Natural killer cell (primary cell): ENCODE measurements around the gene HTR4. TPM values are rescaled to one million over a fixed set of nuclear protein-coding genes. Genes with fewer than 3 reads are reported as not detected.
A peak's percentile ranks its signal among the peaks of the same experiment; 100 is the strongest.

ENCODE experiments used
- ATAC-seq, 3 donors: fragments of 150-1000 bp in 2 of 3; fragments of 200-7000 bp in 1 of 3; cut with Tn5 transposase; 1 replicate in 1 of 3; 2 replicates in 2 of 3; pipeline ENCODE4 v1.10.0; 2021; ENCODE audit warnings: mild to moderate bottlenecking in 2 of 3, moderate library complexity in 2 of 3
- DNase-seq, 2 donors: peaks; one replicate each; pipeline versions ENCODE4 v3.0.0 to v3.0.0-alpha.2; 2013 to 2021; ENCODE audit warnings: mixed read lengths in 1 of 2
- H3K27ac ChIP-seq: one replicate; pipeline ENCODE4 v1.5.1; 2013; ENCODE audit warnings: mild to moderate bottlenecking, low read length
- H3K27me3 ChIP-seq: one replicate; pipeline ENCODE4 v1.6.1; 2013; ENCODE audit warnings: low read length; ENCODE audit not compliant: control insufficient read depth, insufficient read depth
- H3K36me3 ChIP-seq: one replicate; pipeline ENCODE4 v1.6.1; 2013; ENCODE audit warnings: low read length; ENCODE audit not compliant: control insufficient read depth, insufficient read depth
- H3K4me1 ChIP-seq: one replicate; pipeline ENCODE4 v1.6.1; 2013; ENCODE audit warnings: low read length; ENCODE audit not compliant: control insufficient read depth, insufficient read depth
- H3K4me3 ChIP-seq: one replicate; pipeline ENCODE4 v1.5.1; 2013; ENCODE audit warnings: low read length
- H3K9me3 ChIP-seq: one replicate; pipeline ENCODE4 v1.6.1; 2013; ENCODE audit warnings: low read length; ENCODE audit not compliant: control insufficient read depth, insufficient read depth
- H3K27ac Mint-ChIP-seq, 2 donors: one replicate each; pipeline ENCODE4 v1.8.0; 2022; ENCODE audit warnings: mild to moderate bottlenecking in 2 of 2, mixed read lengths in 2 of 2, moderate library complexity in 1 of 2
- H3K27me3 Mint-ChIP-seq, 2 donors: one replicate each; pipeline ENCODE4 v1.8.0; 2022; ENCODE audit warnings: low read depth in 2 of 2, mixed read lengths in 2 of 2
- H3K36me3 Mint-ChIP-seq: one replicate; pipeline ENCODE4 v1.8.0; 2022; ENCODE audit warnings: mixed read lengths
- H3K4me1 Mint-ChIP-seq, 2 donors: one replicate each; pipeline ENCODE4 v1.8.0; 2022; ENCODE audit warnings: mixed read lengths in 2 of 2
- H3K4me3 Mint-ChIP-seq: one replicate; pipeline ENCODE4 v1.8.0; 2022; ENCODE audit warnings: mild to moderate bottlenecking, moderate library complexity, mixed read lengths
- H3K9me3 Mint-ChIP-seq, 2 donors: one replicate each; pipeline ENCODE4 v1.8.0; 2022; ENCODE audit warnings: mixed read lengths in 2 of 2
- CTCF ChIP-seq: fragments of 200-600 bp; IDR thresholded peaks from one replicate; pipeline ENCODE4 v1.8.0; 2022; ENCODE audit warnings: antibody characterized with exemption
- WGBS: methylation state at CpG from one replicate; pipeline ENCODE4 v1.1.7; 2013; ENCODE audit warnings: missing lambda C conversion rate; ENCODE audit not compliant: insufficient coverage; 5-methylcytosine and 5-hydroxymethylcytosine counted together
- intact Hi-C: fragments of 100-400 bp; cut with micrococcal nuclease; formaldehyde crosslinking; loops from one replicate; pipeline ENCODE4 v1.14.2; 2022
- total RNA-seq, 4 donors: library from RNA; stranded (reverse); fragments of 120-200 nt in 1 of 4; gene quantifications; one replicate each; pipeline versions ENCODE4 v1.2.3 to v1.2.4, GENCODE V29; 2013 to 2022

HTR4 gene
- total RNA-seq, 3 donors from 2014 or later (not counting 1 experiment from before 2014, with no cell fraction given), result not detected

GRCh38 chr5:148523139-148523538, 131.2 kb downstream of the HTR4 start:
- no peaks in the 10 kb centered on the region for H3K27me3 ChIP-seq
- no peak overlapping the region for H3K27ac ChIP-seq
- intact Hi-C loops, result no loop called here
- 68% methylated on average over 5 of the region's 5 CpGs for WGBS
- Mint-ChIP-seq H3K4me3 (no peak overlapping the region), H3K9me3 (no peaks in the 10 kb centered on the region), H3K27ac (no peak overlapping the region), H3K4me1 (no peaks in the 10 kb centered on the region), H3K36me3 (no peaks in the 10 kb centered on the region), H3K27me3 (peaks cover 0 to 21% of the 10 kb centered on the region in 2 donors)
- H3K4me1 ChIP-seq, result no peaks in the 10 kb centered on the region
- H3K9me3 ChIP-seq, result no peaks in the 10 kb centered on the region
- H3K36me3 ChIP-seq, result no peaks in the 10 kb centered on the region
- no peak for TF ChIP-seq CTCF
- DNase-seq, result peak in 1 of 2 donors; percentile 2
- peak in 1 of 3 donors; percentile 24 for ATAC-seq
- H3K4me3 ChIP-seq, result no peak overlapping the region

DNA sequence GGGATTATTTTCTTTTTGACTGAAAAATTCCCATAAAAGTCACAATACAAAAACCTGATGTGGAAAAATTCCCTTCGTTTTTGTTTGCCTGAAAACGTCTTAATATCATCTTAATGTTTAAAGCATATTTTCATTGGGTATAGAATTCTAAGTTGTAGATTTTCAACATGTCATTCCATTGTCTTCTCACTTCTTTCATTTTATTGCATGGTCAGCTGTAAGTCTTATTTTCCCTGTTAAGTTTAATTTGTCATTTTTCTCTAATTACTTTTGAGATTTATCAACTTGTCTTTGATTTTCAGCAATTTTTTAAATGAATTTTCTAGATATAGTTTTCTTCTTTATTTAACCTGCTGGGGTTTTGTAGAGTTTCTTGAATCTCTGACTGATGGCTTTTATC, 138.9 kb downstream of the HTR4 start:
- Mint-ChIP-seq H3K27ac (no peak overlapping the region), H3K9me3 (peaks cover 0 to 4% of the 10 kb centered on the region in 2 donors), H3K36me3 (no peaks in the 10 kb centered on the region), H3K27me3 (peaks cover 0 to 16% of the 10 kb centered on the region in 2 donors), H3K4me3 (no peak overlapping the region), H3K4me1 (no peaks in the 10 kb centered on the region)
- H3K4me1 ChIP-seq, result no peaks in the 10 kb centered on the region
- WGBS, result no CpG with 5 or more reads among the region's 2 CpGs
- no peaks in the 10 kb centered on the region for H3K27me3 ChIP-seq
- no peak for TF ChIP-seq CTCF
- no peaks in the 10 kb centered on the region for H3K9me3 ChIP-seq
- no peak for ATAC-seq
- H3K27ac ChIP-seq, result no peak overlapping the region
- intact Hi-C loops, result no loop called here
- no peak overlapping the region for H3K4me3 ChIP-seq
- no peak for DNase-seq
- no peaks in the 10 kb centered on the region for H3K36me3 ChIP-seq

DNA sequence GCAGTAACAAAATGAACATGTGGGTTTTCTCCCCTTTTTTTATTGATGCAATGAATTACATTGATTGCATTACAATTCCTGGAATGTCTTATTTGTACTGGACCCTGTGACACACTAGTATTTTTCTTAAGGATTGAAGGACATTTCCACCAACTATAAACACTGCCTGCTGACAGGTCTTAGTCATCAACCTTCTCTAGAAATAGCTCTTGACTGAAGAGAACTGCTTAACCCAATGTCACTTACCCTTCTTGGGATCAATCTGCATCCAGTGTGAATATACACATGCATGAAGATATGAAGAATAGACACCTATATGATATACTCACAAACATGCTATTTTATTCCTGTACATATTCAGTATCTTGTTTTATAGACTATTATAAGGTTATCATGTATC, 140.0 kb downstream of the HTR4 start:
- Mint-ChIP-seq H3K27ac (no peak overlapping the region), H3K4me1 (no peaks in the 10 kb centered on the region), H3K4me3 (no peak overlapping the region), H3K36me3 (no peaks in the 10 kb centered on the region), H3K9me3 (peaks cover 0 to 4% of the 10 kb centered on the region in 2 donors), H3K27me3 (peaks cover 3 to 16% of the 10 kb centered on the region in 2 donors)
- H3K27me3 ChIP-seq, result no peaks in the 10 kb centered on the region
- H3K4me1 ChIP-seq, result no peaks in the 10 kb centered on the region
- H3K4me3 ChIP-seq, result no peak overlapping the region
- no peak overlapping the region for H3K27ac ChIP-seq
- DNase-seq (no peak), ATAC-seq (no peak)
- no peaks in the 10 kb centered on the region for H3K36me3 ChIP-seq
- intact Hi-C loops, result no loop called here
- no peaks in the 10 kb centered on the region for H3K9me3 ChIP-seq
- no peak for TF ChIP-seq CTCF

GRCh38 chr5:148512498-148512897, 141.8 kb downstream of the HTR4 start:
- DNase-seq, result no peak
- intact Hi-C loops, result no loop called here
- 89% methylated on average over 9 of the region's 9 CpGs for WGBS
- no peak overlapping the region for H3K4me3 Mint-ChIP-seq
- H3K9me3 ChIP-seq, result no peaks in the 10 kb centered on the region
- no peaks in the 10 kb centered on the region for H3K4me1 ChIP-seq
- no peak overlapping the region for H3K27ac ChIP-seq
- peaks cover 0 to 4% of the 10 kb centered on the region in 2 donors for H3K9me3 Mint-ChIP-seq
- no peaks in the 10 kb centered on the region for H3K36me3 Mint-ChIP-seq
- H3K36me3 ChIP-seq, result no peaks in the 10 kb centered on the region
- no peak overlapping the region for H3K4me3 ChIP-seq
- no peak overlapping the region for H3K27ac Mint-ChIP-seq
- no peak for TF ChIP-seq CTCF
- ATAC-seq, result no peak
- H3K27me3 ChIP-seq, result no peaks in the 10 kb centered on the region
- H3K27me3 Mint-ChIP-seq, result peaks cover 3 to 6% of the 10 kb centered on the region in 2 donors
- no peaks in the 10 kb centered on the region for H3K4me1 Mint-ChIP-seq
